H1 (cell line): ENCODE results near the gene MARK3. TPM values are rescaled to one million over a fixed set of nuclear protein-coding genes. Genes with fewer than 3 reads are reported as not detected.

ENCODE experiments used
- ASH2L ChIP-seq: fragments of 200-600, 300-600 bp; sonication (generic); IDR thresholded peaks from one replicate; pipeline ENCODE4 v1.7.1; 2017; ENCODE audit warnings: low read length
- CHD7 ChIP-seq: fragments of 300-600 bp; sonication (generic); IDR thresholded peaks from 2 replicates; pipeline ENCODE4 v1.7.1; 2012; ENCODE audit warnings: low read length, moderate library complexity, mild to moderate bottlenecking, inconsistent platforms; ENCODE audit not compliant: insufficient replicate concordance
- CTCF ChIP-seq, 3 experiments: IDR thresholded peaks; 1 replicate in 2 of 3; 2 replicates in 1 of 3; pipeline versions ENCODE4 v1.5.1 to v1.6.1; 2011; ENCODE audit warnings: low read length in 3 of 3, mild to moderate bottlenecking in 3 of 3, inconsistent platforms in 2 of 3, low read depth in 1 of 3, moderate library complexity in 1 of 3; ENCODE audit not compliant: insufficient read depth in 1 of 3; ENCODE audit errors: control extremely low read depth in 1 of 3
- MAX ChIP-seq: IDR thresholded peaks from 2 replicates; pipeline ENCODE4 v1.6.1; 2012; ENCODE audit warnings: inconsistent platforms
- RFX5 ChIP-seq: IDR thresholded peaks from 2 replicates; pipeline ENCODE4 v1.6.1; 2011; ENCODE audit warnings: low read depth, low read length, improper control_type of control experiment, borderline replicate concordance
- SP4 ChIP-seq: IDR thresholded peaks from 2 replicates; pipeline ENCODE4 v1.6.1; 2012; ENCODE audit warnings: low read length, inconsistent platforms
- polyA plus RNA-seq, 7 experiments: library from polyadenylated mRNA; depleted of rRNA in 3 of 7; stranded (reverse) in 5 of 7; unstranded in 2 of 7; fragments of >200 nt in 5 of 7; fragments of 200-250 nt in 2 of 7; gene quantifications; 1 replicate in 5 of 7; 2 replicates in 1 of 7; 4 replicates in 1 of 7; pipeline versions ENCODE4 v1.2.1 to v1.2.3, GENCODE V29; 2011 to 2013; ENCODE audit warnings: missing spikeins in 2 of 7, mixed read lengths in 2 of 7
- total RNA-seq: library from RNA; stranded (reverse); fragmentation: NEBNext Ultra II Directional; extraction: Animal tissue kit (Norgen Biotek cat#: 25700); gene quantifications from 2 replicates; pipeline ENCODE4 v1.2.1, GENCODE V29; 2021

MARK3 gene
- total and polyA plus RNA-seq, 2 of the 8 experiments (the other 6 are each of a cell fraction or from before 2014, with no cell fraction given): 39.4 to 76.9 TPM

GRCh38 chr14:103540821-103541708 lies 155.8 kb downstream of the MARK3 start (continued):
- no peak for TF ChIP-seq CTCF (IDR thresholded peaks at IDR 0.05; ENCODE audit: control extremely low read depth in 1 of 3, insufficient read depth in 1 of 3, low read depth in 1 of 3, low read length in 3 of 3)
- no peak for TF ChIP-seq MAX
- TF ChIP-seq SP4: no peak
- TF ChIP-seq RFX5: no peak
- TF ChIP-seq CHD7: no peak
- no peak for TF ChIP-seq ASH2L
